22Rv1 (cell line): Measurements from ENCODE around the gene RNF11.

Experiments
- H3K27ac ChIP-seq: fragments of 450-650 bp; 2 replicates; pipeline ENCODE4 v1.5.1; 2017
- ZFX ChIP-seq: fragments of 450-650 bp; IDR thresholded peaks from 2 replicates; pipeline ENCODE4 v1.6.1; 2017; ENCODE audit warnings: antibody characterized with exemption, borderline replicate concordance
- TF ChIP-seq, protein P1 (sequence below): fragments of 450-650 bp; IDR thresholded peaks from 2 replicates; pipeline ENCODE4 v1.5.1; 2017; ENCODE audit warnings: mild to moderate bottlenecking

Gene RNF11

DNA sequence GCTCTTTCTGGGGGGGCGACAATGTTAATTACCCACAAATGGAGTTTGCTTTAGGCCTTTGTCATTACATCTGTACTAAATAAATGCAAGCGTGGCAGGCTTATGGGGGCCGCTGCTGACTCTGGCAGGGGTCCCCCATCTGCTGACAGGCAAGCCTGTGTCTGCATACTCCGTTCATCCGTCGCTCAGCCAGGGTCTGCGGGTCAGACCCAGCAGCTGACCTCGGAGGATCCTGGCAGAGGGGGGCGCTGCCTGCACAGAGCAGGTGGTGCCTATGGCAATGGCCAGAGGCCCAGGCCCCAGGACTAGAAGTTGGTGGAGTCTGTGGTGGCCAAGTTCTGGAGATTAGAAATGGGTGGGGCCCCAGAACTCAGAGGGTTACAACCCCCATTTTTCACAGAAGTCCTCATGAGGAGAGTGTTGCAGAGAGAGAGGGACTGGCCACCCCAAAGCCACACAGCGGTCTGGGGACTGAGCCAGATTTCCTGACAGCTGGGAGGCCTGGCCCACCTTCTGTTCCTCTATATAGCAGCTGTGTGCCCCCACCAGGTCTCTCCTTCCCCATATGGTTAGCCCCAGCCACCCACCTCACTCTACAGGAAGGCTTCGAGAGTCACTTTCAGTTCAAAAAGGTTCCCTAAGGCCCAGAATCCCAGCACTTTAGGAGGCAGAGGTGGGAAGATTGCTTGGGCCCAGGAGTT is 63.3 kb downstream of the RNF11 start:
- TF ChIP-seq ZFX = no peak
- TF ChIP-seq, protein P1, sequence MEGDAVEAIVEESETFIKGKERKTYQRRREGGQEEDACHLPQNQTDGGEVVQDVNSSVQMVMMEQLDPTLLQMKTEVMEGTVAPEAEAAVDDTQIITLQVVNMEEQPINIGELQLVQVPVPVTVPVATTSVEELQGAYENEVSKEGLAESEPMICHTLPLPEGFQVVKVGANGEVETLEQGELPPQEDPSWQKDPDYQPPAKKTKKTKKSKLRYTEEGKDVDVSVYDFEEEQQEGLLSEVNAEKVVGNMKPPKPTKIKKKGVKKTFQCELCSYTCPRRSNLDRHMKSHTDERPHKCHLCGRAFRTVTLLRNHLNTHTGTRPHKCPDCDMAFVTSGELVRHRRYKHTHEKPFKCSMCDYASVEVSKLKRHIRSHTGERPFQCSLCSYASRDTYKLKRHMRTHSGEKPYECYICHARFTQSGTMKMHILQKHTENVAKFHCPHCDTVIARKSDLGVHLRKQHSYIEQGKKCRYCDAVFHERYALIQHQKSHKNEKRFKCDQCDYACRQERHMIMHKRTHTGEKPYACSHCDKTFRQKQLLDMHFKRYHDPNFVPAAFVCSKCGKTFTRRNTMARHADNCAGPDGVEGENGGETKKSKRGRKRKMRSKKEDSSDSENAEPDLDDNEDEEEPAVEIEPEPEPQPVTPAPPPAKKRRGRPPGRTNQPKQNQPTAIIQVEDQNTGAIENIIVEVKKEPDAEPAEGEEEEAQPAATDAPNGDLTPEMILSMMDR = no peak
- no peak overlapping the region for H3K27ac ChIP-seq

DNA sequence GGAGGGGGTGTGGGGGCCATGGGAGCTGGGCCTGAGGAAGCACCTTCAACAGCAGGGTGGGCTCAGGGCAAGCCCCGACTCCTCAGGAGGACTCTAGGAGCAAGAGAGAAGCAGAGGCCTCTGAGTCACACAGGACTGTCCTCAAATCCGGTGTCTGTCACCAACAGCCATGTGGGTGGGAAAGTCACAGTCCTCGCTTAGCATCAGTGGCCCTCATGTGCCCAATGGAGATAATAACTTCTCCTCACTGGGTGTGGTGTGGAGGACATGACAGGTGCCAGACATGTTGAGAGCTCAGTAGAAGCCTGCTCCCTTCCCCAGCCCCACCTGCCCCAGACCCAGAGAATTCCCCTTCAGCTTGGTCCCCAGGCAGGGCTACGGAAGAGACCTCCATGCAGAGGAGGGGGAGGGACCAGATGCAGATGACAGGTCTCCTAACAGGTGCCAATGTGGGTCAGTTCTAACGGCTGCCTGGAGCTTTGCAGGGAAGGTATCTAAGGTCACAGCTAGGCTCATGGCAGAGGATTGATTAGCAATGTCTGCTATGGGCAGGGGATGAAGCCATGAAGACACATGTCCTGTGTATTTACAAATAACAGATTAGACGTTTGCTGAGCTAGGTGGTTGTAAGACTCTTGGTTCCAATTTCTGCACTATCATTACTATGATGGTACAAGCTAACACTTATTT is 64.1 kb downstream of the RNF11 start:
- no peak overlapping the region for H3K27ac ChIP-seq
- no peak for TF ChIP-seq ZFX
- TF ChIP-seq, protein P1 = no peak

DNA sequence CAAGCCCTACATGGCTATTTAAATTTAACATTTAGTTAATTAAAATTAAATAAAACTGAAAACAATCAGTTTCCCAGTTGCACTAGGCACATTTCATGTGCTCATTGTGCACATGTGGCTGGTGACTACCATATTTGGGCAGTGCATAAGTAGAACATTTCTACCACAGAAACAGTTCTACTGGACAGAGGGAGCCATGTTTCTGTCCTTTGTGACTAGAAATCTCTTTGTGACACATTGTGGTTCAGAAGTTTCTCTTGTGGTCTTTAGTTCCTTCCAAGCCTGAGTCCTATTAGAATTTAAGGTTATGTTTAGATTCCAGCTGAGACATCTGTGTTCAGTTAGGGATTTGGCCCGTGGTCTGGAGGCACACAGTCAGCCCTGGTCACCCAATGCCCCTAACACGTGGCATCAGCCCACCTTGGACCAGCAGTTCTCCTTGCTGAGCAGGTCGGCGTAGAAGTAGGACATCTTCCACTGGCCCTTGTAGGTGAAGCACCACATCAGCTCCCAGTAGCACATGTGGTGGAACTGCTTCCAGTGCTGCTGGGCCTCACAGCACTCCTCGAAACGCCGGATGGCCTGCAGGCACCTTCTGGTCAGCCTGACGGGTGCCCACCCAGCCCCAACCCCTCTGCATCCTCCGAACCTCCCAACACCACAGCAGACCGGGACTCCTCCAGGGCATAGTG is 65.2 kb downstream of the RNF11 start:
- H3K27ac ChIP-seq = no peak overlapping the region
- TF ChIP-seq, protein P1 = no peak
- TF ChIP-seq ZFX = no peak

DNA sequence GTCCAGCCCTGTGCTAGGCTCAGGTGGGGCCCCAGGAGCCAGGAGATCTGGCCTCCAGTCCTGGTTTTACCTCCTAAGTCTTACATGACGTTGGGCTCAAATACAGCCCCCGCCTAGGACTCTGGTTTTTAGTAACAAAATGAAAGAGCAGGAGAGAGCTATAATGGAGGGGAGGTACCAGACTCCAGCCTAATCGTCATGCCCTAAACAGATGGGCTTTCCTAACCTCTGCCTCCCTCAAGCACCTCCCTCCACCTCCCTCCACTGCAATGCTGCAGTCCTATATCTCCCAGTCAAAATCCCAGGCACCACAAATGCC is 65.7 kb downstream of the RNF11 start:
- no peak overlapping the region for H3K27ac ChIP-seq

DNA sequence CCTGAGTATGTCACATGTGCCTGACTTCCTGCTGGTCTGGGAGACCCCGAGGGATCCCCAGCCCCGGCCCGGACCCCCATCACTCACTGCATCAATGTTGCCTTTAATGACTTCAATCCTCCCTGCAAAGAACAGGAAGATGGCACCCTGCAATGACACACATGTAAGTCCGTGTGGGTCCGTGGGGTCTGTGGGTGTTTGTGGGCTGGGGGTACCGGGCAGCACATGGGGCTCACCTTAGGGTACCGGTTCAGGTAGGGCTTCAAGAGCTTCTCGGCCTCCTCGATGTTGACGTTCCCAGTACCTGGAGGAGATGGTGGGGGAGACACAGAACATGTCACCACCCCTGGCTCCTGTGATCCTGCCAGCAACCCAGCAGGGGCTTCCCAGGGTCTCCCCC is 66.2 kb downstream of the RNF11 start:
- H3K27ac ChIP-seq = no peak overlapping the region
- no peak for TF ChIP-seq ZFX
- TF ChIP-seq, protein P1 = no peak

More for the DNA sequence above, 65.7 kb downstream of the RNF11 start:
- TF ChIP-seq ZFX = no peak
- TF ChIP-seq, protein P1 = no peak

DNA sequence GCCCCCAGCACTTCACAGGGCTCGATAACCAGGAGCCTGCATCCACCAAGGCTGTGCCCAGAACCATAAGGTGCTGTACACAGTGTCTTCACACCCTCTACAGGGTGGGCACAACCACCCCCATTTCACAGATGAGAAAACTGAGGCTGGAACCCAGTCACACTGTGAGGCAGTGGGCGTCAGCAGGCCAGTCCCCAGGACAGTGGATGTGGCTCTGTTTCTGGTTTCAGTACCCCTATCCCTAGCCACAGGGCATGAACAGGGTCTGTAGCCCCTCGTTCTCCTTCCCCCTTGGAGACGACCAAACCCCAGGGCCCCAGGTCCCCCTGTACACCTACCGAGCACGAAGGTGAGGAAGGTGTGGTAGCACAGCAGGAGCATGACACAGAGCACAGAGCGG is 66.7 kb downstream of the RNF11 start:
- H3K27ac ChIP-seq = no peak overlapping the region
- TF ChIP-seq, protein P1 = no peak
- TF ChIP-seq ZFX = no peak

DNA sequence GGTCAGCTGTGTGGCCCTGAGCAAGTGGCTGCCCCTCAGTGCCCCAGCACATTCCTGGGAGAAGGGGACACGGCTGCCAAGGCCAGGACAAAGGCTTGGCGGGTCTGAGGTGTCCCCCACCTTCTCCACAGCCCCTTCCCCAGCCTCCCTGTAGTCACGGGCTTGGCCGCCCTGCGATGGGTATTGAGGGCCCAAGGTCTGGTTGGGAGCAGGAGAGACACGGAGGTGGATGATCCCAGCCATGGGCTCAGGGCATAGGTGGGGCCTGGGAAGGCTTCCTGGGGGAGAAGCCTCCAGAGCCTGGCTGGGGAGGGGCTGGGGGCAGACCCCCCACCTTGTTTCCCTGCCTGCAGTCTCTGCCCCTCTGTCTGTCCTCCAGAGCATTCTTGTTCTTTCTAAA is 67.2 kb downstream of the RNF11 start:
- no peak overlapping the region for H3K27ac ChIP-seq
- TF ChIP-seq, protein P1 = no peak
- no peak for TF ChIP-seq ZFX
